Measurements from ENCODE around the gene CHTOP. TPM values are rescaled to one million over a fixed set of nuclear protein-coding genes. Genes with fewer than 3 reads are reported as not detected.

CHTOP gene
- total and polyA plus RNA-seq, 2 of the 8 experiments (the other 6 are each of a cell fraction or from before 2014, with no cell fraction given), result 84.6 to 104 TPM

DNA sequence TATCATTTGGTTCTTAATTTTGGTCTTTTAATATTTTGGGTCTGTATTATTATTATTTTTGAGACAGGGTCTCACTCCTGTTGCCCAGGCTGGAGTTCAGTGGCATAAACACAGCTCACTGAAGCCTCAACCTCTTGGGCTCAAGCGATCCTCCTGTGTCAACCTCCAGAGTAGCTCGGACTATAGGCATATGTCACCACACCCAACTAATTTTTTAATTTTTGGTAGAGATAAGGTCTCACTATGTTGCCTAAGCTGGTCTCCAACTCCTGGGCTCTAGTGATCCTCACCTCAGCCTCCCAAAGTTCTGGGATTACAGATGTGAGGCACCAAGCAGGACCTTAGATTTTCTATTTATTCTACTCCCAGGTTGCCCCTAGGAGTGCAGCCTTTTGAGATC is 39.6 kb downstream of the CHTOP start:
- peaks cover 14% of the 10 kb centered on the region for H3K23me2 ChIP-seq (ENCODE audit: low read depth, low read length)
- H2BK5ac ChIP-seq (ENCODE audit: low read depth, low read length), result no peak overlapping the region
- H2BK120ac ChIP-seq (replicated peaks; ENCODE audit: low read depth, low read length), result no peak overlapping the region
- no peak overlapping the region for H3K27ac ChIP-seq (ENCODE audit: low read depth, low read length)
- H3K9ac ChIP-seq (replicated peaks in 1 of 4; ENCODE audit: extremely low read depth in 1 of 4, low read depth in 3 of 4, low read length in 3 of 4), result no peak overlapping the region
- H3K36me3 ChIP-seq (ENCODE audit: control insufficient read depth in 2 of 4, insufficient read depth in 4 of 4, low read length in 3 of 4), result peaks cover 5 to 12% (median 12%) of the 10 kb centered on the region in 4 experiments; a peak in 7 of 8 replicates
- no peaks in the 10 kb centered on the region for H3K9me3 ChIP-seq (ENCODE audit: insufficient read depth in 2 of 2, low read depth in 1 of 2, low read length in 1 of 2)
- H3K4me1 ChIP-seq (replicated peaks in 1 of 4; ENCODE audit: control insufficient read depth in 3 of 4, insufficient read depth in 4 of 4, low read length in 3 of 4), result peaks cover 0 to 9% (median 5%) of the 10 kb centered on the region in 4 experiments; a peak in 4 of 7 replicates
- H3K18ac ChIP-seq (ENCODE audit: extremely low read depth, low read length), result no peak overlapping the region
- H3K56ac ChIP-seq (replicated peaks; ENCODE audit: insufficient read length, low read depth, low read length), result no peak overlapping the region
- POLR2A ChIA-PET (ENCODE audit: partially characterized antibody), result interaction anchor here (0.8 to 19.8 kb wide), 5 partner anchors 9 to 267 kb away, joined by 3 to 343 read pairs (median 8); partner anchors contain the start of genes SLC27A3 and SNAPIN
- CTCF ChIA-PET (ENCODE audit: partially characterized antibody), result interaction anchor here (0.6 to 11.7 kb wide), 4 partner anchors 43 to 95 kb away, joined by 3 to 172 read pairs (median 4); no protein-coding TSS in a partner anchor
- no peak overlapping the region for H3K4ac ChIP-seq (replicated peaks; ENCODE audit: insufficient read length, low read depth, low read length)
- no peak overlapping the region for H4K91ac ChIP-seq (replicated peaks; ENCODE audit: insufficient read length, low read length)
- H2AK5ac ChIP-seq (ENCODE audit: low read depth, low read length), result no peak overlapping the region
- 87% methylated on average over 2 of the region's 2 CpGs; no CpG with 5 or more reads in 1 of the 2 experiments for WGBS, 2 experiments (ENCODE audit: extremely low coverage in 1 of 2, insufficient coverage in 1 of 2, insufficient read length in 1 of 2, insufficient replicate concordance in 2 of 2, low coverage in 1 of 2, low lambda C conversion rate in 2 of 2, missing lambda C conversion rate in 1 of 2)
- no peak overlapping the region for H2BK20ac ChIP-seq (ENCODE audit: low read length)
- H3K27me3 ChIP-seq (replicated peaks in 1 of 4; ENCODE audit: control insufficient read depth in 3 of 4, extremely low read depth in 1 of 4, insufficient read depth in 3 of 4, low read length in 3 of 4), result peaks cover 0 to 9% (median 2%) of the 10 kb centered on the region in 4 experiments; a peak in 4 of 7 replicates
- H4K5ac ChIP-seq (ENCODE audit: insufficient read length, low read depth, low read length), result no peak overlapping the region
- H3K14ac ChIP-seq (ENCODE audit: insufficient read length), result no peak overlapping the region
- no peak overlapping the region for H2AFZ ChIP-seq (ENCODE audit: low read length)
- no peak overlapping the region for H2BK12ac ChIP-seq (ENCODE audit: low read depth, low read length)
- FAIRE-seq (no peak), DNase-seq (ENCODE audit: low read depth in 1 of 2, low spot score in 2 of 2) (no peak)
- H3K79me1 ChIP-seq (ENCODE audit: low read depth, low read length), result no peaks in the 10 kb centered on the region; the same call in 1 of the 2 replicates
- H3K79me2 ChIP-seq (ENCODE audit: control insufficient read depth in 1 of 2, insufficient read depth in 2 of 2, low read length in 2 of 2), result peaks cover 11 to 22% of the 10 kb centered on the region in 2 experiments
- peaks cover 0 to 1% of the 10 kb centered on the region in 2 experiments for H4K20me1 ChIP-seq (replicated peaks in 1 of 2; ENCODE audit: control insufficient read depth in 1 of 2, insufficient read depth in 2 of 2, low read length in 2 of 2)
- H3K4me3 ChIP-seq (ENCODE audit: extremely low read depth in 1 of 4, insufficient read depth in 2 of 4, low read depth in 3 of 4, low read length in 4 of 4), result no peak overlapping the region
- no peak overlapping the region for H3K23ac ChIP-seq (ENCODE audit: insufficient read length)
- H3K4me2 ChIP-seq (ENCODE audit: insufficient read depth in 1 of 2, low read depth in 2 of 2, low read length in 2 of 2), result no peak overlapping the region
- H4K8ac ChIP-seq (ENCODE audit: extremely low read depth, insufficient read depth, low read length), result no peak overlapping the region
- H2BK15ac ChIP-seq (ENCODE audit: low read length), result no peak overlapping the region
- TF ChIP-seq, protein P1, sequence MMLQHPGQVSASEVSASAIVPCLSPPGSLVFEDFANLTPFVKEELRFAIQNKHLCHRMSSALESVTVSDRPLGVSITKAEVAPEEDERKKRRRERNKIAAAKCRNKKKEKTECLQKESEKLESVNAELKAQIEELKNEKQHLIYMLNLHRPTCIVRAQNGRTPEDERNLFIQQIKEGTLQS (IDR thresholded peaks at IDR 0.05; ENCODE audit: insufficient read depth, low read depth, low read length), result no peak
- TF ChIP-seq JUND (IDR thresholded peaks at IDR 0.05; ENCODE audit: low read length) (no peak), BRCA1 (IDR thresholded peaks at IDR 0.05; ENCODE audit: low read depth, low read length) (no peak), TEAD4 (IDR thresholded peaks at IDR 0.05; ENCODE audit: low read depth, low read length) (no peak), CEBPB (IDR thresholded peaks at IDR 0.05; ENCODE audit: low read depth, low read length) (no peak), RAD21 (IDR thresholded peaks at IDR 0.05 in 1 of 2, conservative IDR thresholded peaks at IDR 0.05 in 1 of 2; ENCODE audit: low read depth in 2 of 2, low read length in 2 of 2) (no peak), EP300 (IDR thresholded peaks at IDR 0.05; ENCODE audit: borderline replicate concordance in 1 of 2, low read depth in 2 of 2, low read length in 2 of 2) (no peak)
